Measurements from ENCODE around the gene OR7G1. TPM values are rescaled to one million over a fixed set of nuclear protein-coding genes. Genes with fewer than 3 reads are reported as not detected.

The OR7G1 gene
- total RNA-seq, 1 experiment from 2014 or later, result not detected

DNA sequence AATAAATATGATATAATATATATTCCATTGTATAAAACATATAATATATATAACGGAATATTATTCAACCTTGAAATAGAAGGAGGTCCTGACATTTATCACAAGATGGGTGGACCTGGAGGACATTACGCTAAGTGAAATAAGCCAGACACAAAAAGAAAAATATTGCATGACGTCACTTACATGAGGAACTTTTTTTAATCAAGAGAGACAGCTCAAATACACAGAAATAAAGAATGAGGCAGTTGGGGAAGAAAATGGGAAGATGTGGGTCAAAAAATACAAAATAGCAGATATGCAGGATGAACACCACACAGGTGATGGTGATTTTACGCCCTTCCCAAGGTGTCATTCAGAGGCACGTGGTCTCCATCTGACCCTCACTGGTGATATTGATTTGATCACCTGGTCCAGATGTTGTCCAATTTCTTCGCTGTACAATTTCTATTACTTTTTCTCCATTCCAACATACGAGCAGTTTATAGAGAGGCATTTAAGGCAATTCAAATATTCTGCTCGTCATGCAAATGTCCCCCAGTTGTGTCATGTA, 24.1 kb upstream of the OR7G1 start:
- H3K4me2 ChIP-seq (ENCODE audit: insufficient read depth, insufficient read length, low read length), result peak overlapping the region; percentile 99
- H3K4me1 Mint-ChIP-seq, result peaks cover 15 to 26% of the 10 kb centered on the region in 2 experiments
- no peak overlapping the region for H2BK5ac ChIP-seq (ENCODE audit: insufficient read length, low read length)
- no peak overlapping the region for H2BK12ac ChIP-seq (ENCODE audit: insufficient read length, low read depth, low read length)
- no peak overlapping the region for H2BK15ac ChIP-seq (ENCODE audit: low read depth, low read length)
- H3K9me3 ChIP-seq (ENCODE audit: control insufficient read depth, low read depth, low read length), result no peaks in the 10 kb centered on the region
- no peaks in the 10 kb centered on the region for H4K20me1 ChIP-seq (ENCODE audit: control insufficient read depth, insufficient read depth, insufficient read length)
- peak overlapping the region; percentile 98 for H3K4me3 Mint-ChIP-seq
- no peak overlapping the region for H3K18ac ChIP-seq (ENCODE audit: insufficient read length, low read depth, low read length)
- H3T11ph ChIP-seq (ENCODE audit: low read length), result no peak overlapping the region
- peak overlapping the region; percentile 100 for H2AFZ ChIP-seq (ENCODE audit: low read length)
- H3K23ac ChIP-seq (ENCODE audit: insufficient read length, low read depth, low read length), result no peak overlapping the region
- no peak overlapping the region for H2BK20ac ChIP-seq (ENCODE audit: low read depth, low read length, poor library complexity, severe bottlenecking)
- H3K27me3 Mint-ChIP-seq (ENCODE audit: low read depth), result peaks cover 2% of the 10 kb centered on the region; the same call in 1 of the 2 replicates
- peaks cover 27 to 36% (median 36%) of the 10 kb centered on the region in 3 experiments for H3K36me3 Mint-ChIP-seq (ENCODE audit: insufficient read depth in 1 of 3, low read depth in 3 of 3)
- H2BK120ac ChIP-seq (ENCODE audit: low read depth, low read length, poor library complexity, severe bottlenecking), result no peak overlapping the region
- peak overlapping the region; percentile 62 for H3K9ac ChIP-seq (ENCODE audit: extremely low read depth, insufficient read length, low read length)
- H3K56ac ChIP-seq (ENCODE audit: insufficient read length, low read depth, low read length), result no peak overlapping the region
- H3K27ac Mint-ChIP-seq, result peak overlapping the region in 1 of 3 experiments; percentile 100; a peak in 2 of 7 replicates
- no peak overlapping the region for H4K5ac ChIP-seq (ENCODE audit: insufficient read length, low read depth, low read length)
- no peaks in the 10 kb centered on the region for H3K27me3 ChIP-seq (ENCODE audit: insufficient read depth, low read length)
- no peak overlapping the region for H4K8ac ChIP-seq (replicated peaks; ENCODE audit: insufficient read length, low read depth, low read length)
- TF ChIP-seq, protein P1, sequence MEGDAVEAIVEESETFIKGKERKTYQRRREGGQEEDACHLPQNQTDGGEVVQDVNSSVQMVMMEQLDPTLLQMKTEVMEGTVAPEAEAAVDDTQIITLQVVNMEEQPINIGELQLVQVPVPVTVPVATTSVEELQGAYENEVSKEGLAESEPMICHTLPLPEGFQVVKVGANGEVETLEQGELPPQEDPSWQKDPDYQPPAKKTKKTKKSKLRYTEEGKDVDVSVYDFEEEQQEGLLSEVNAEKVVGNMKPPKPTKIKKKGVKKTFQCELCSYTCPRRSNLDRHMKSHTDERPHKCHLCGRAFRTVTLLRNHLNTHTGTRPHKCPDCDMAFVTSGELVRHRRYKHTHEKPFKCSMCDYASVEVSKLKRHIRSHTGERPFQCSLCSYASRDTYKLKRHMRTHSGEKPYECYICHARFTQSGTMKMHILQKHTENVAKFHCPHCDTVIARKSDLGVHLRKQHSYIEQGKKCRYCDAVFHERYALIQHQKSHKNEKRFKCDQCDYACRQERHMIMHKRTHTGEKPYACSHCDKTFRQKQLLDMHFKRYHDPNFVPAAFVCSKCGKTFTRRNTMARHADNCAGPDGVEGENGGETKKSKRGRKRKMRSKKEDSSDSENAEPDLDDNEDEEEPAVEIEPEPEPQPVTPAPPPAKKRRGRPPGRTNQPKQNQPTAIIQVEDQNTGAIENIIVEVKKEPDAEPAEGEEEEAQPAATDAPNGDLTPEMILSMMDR (conservative IDR thresholded peaks at IDR 0.05), result no peak
- peaks cover 30% of the 10 kb centered on the region for H3K79me2 ChIP-seq (ENCODE audit: insufficient read depth, low read length)
- no peak overlapping the region for H3K4ac ChIP-seq (ENCODE audit: low read depth, low read length)
- peaks cover 3% of the 10 kb centered on the region for H3K79me1 ChIP-seq (ENCODE audit: insufficient read depth, low read depth, low read length, poor library complexity, severe bottlenecking)
- no peak overlapping the region for H3K27ac ChIP-seq (ENCODE audit: insufficient read length, low read depth, low read length)
- H3K23me2 ChIP-seq (ENCODE audit: insufficient read length, low read depth, low read length, poor library complexity, severe bottlenecking), result peaks cover 5% of the 10 kb centered on the region
- no peak overlapping the region for H3K14ac ChIP-seq (ENCODE audit: insufficient read depth, low read length)
- peaks cover 19 to 37% of the 10 kb centered on the region in 2 experiments for H3K9me3 Mint-ChIP-seq
- no peak for DNase-seq
- no peak overlapping the region for H2AK5ac ChIP-seq (ENCODE audit: insufficient read length, low read length)
- no CpG with 5 or more reads among the region's 8 CpGs for WGBS (ENCODE audit: extremely low coverage, insufficient read length, low lambda C conversion rate)
- no peak overlapping the region for H4K91ac ChIP-seq (ENCODE audit: insufficient read length, low read depth, low read length)
- no peaks in the 10 kb centered on the region for H3K4me1 ChIP-seq (ENCODE audit: insufficient read depth, low read length)
